ENCODE data around the gene FLNB. TPM values are rescaled to one million over a fixed set of nuclear protein-coding genes. Genes with fewer than 3 reads are reported as not detected.

FLNB gene
- total RNA-seq, 2 experiments from 2014 or later, result 39.7 to 42.1 TPM

DNA sequence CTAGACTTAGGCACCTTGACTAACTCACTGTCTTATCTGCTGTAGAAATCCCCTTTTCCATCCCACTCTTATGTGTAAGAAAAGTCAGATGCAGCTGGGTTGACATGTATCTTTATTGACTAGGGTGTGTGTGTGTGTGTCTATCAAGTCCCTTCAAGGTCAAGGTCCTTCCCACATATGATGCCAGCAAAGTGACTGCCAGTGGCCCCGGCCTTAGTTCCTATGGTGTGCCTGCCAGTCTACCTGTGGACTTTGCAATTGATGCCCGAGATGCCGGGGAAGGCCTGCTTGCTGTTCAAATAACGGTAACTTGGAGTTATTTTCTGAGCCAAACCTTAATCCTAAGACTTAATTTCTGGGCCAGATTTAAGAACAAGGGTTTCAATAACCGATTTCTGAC lies 126.2 kb downstream of the FLNB start:
- TF ChIP-seq, protein P1, sequence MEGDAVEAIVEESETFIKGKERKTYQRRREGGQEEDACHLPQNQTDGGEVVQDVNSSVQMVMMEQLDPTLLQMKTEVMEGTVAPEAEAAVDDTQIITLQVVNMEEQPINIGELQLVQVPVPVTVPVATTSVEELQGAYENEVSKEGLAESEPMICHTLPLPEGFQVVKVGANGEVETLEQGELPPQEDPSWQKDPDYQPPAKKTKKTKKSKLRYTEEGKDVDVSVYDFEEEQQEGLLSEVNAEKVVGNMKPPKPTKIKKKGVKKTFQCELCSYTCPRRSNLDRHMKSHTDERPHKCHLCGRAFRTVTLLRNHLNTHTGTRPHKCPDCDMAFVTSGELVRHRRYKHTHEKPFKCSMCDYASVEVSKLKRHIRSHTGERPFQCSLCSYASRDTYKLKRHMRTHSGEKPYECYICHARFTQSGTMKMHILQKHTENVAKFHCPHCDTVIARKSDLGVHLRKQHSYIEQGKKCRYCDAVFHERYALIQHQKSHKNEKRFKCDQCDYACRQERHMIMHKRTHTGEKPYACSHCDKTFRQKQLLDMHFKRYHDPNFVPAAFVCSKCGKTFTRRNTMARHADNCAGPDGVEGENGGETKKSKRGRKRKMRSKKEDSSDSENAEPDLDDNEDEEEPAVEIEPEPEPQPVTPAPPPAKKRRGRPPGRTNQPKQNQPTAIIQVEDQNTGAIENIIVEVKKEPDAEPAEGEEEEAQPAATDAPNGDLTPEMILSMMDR (IDR thresholded peaks at IDR 0.05), result no peak
- Mint-ChIP-seq H3K27ac (no peak overlapping the region), H3K4me1 (ENCODE audit: low read depth) (no peaks in the 10 kb centered on the region), H3K36me3 (ENCODE audit: low read depth) (peaks cover 97% of the 10 kb centered on the region), H3K27me3 (no peaks in the 10 kb centered on the region), H3K4me3 (no peak overlapping the region), H3K9me3 (no peaks in the 10 kb centered on the region)
- DNase-seq (no peak), ATAC-seq (ENCODE audit: poor library complexity) (no peak)
- H3K4me3 ChIP-seq (ENCODE audit: low read length), result no peak overlapping the region
- no peaks in the 10 kb centered on the region for H3K9me3 ChIP-seq (ENCODE audit: control insufficient read depth in 1 of 2, insufficient read depth in 1 of 2, low read length in 2 of 2)
- H3K36me3 ChIP-seq (ENCODE audit: insufficient read depth, low read length), result peaks cover 61% of the 10 kb centered on the region
- CTCF ChIA-PET, result no interaction called here
- intact Hi-C loops (cut with DNase I, micrococcal nuclease), result no loop called here
- H3K4me1 ChIP-seq (ENCODE audit: insufficient read depth, low read length), result no peaks in the 10 kb centered on the region
- POLR2A ChIA-PET, result no interaction called here
- no peaks in the 10 kb centered on the region for H3K27me3 ChIP-seq (ENCODE audit: control insufficient read depth in 1 of 2, insufficient read depth in 2 of 2, low read length in 2 of 2)
- H3K27ac ChIP-seq (ENCODE audit: low read depth in 1 of 2, low read length in 2 of 2), result no peak overlapping the region

GRCh38 chr3:58135712-58136543 lies 127.7 kb downstream of the FLNB start:
- H3K36me3 ChIP-seq (ENCODE audit: insufficient read depth, low read length), result peaks cover 63% of the 10 kb centered on the region
- Mint-ChIP-seq H3K36me3 (ENCODE audit: low read depth) (peaks cover 94% of the 10 kb centered on the region), H3K27ac (no peak overlapping the region), H3K4me1 (ENCODE audit: low read depth) (no peaks in the 10 kb centered on the region), H3K27me3 (no peaks in the 10 kb centered on the region), H3K9me3 (no peaks in the 10 kb centered on the region), H3K4me3 (no peak overlapping the region)
- H3K4me1 ChIP-seq (ENCODE audit: insufficient read depth, low read length), result no peaks in the 10 kb centered on the region
- H3K9me3 ChIP-seq (ENCODE audit: control insufficient read depth in 1 of 2, insufficient read depth in 1 of 2, low read length in 2 of 2), result no peaks in the 10 kb centered on the region
- CTCF ChIA-PET, result no interaction called here
- no peak overlapping the region for H3K4me3 ChIP-seq (ENCODE audit: low read length)
- no peak for ATAC-seq (ENCODE audit: poor library complexity)
- no peaks in the 10 kb centered on the region for H3K27me3 ChIP-seq (ENCODE audit: control insufficient read depth in 1 of 2, insufficient read depth in 2 of 2, low read length in 2 of 2)
- no peak overlapping the region for H3K27ac ChIP-seq (ENCODE audit: low read depth in 1 of 2, low read length in 2 of 2)
- POLR2A ChIA-PET, result no interaction called here
- DNase-seq, result no peak
- TF ChIP-seq, protein P1 (IDR thresholded peaks at IDR 0.05), result no peak
- intact Hi-C loops (cut with DNase I, micrococcal nuclease), result no loop called here

DNA sequence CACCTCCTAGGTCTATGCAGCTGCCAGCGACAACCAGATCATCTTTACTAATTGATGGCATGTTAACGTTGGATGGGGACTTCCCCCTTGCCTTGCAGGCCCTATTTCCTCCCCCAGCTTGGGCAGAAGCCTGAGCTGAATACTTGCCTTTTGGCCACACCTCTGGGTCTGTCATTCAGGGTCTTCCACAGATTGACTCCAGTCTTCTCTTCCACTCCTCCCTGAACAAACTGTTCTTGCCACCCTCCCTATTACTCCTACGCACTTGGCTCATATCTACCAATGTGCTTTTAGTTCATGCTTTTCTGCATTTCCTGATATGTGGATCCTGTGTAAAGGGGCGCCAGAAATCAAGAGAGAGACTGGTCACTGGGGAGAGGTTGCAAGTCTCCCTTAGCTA lies 129.1 kb downstream of the FLNB start:
- CTCF ChIA-PET, result no interaction called here
- H3K36me3 Mint-ChIP-seq (ENCODE audit: low read depth), result peaks cover 93% of the 10 kb centered on the region

More for the DNA sequence above, 129.1 kb downstream of the FLNB start:
- Histone ChIP-seq H3K4me1 (ENCODE audit: insufficient read depth, low read length) (no peaks in the 10 kb centered on the region), H3K4me3 (ENCODE audit: low read length) (no peak overlapping the region), H3K36me3 (ENCODE audit: insufficient read depth, low read length) (peaks cover 75% of the 10 kb centered on the region), H3K27ac (ENCODE audit: low read depth in 1 of 2, low read length in 2 of 2) (no peak overlapping the region), H3K9me3 (ENCODE audit: control insufficient read depth in 1 of 2, insufficient read depth in 1 of 2, low read length in 2 of 2) (no peaks in the 10 kb centered on the region), H3K27me3 (ENCODE audit: control insufficient read depth in 1 of 2, insufficient read depth in 2 of 2, low read length in 2 of 2) (no peaks in the 10 kb centered on the region)
- POLR2A ChIA-PET, result interaction anchor here (1.0 kb wide), 1 partner anchor 51 kb away, joined by 3 read pairs; no protein-coding TSS in a partner anchor
- Mint-ChIP-seq H3K27me3 (no peaks in the 10 kb centered on the region), H3K27ac (no peak overlapping the region), H3K4me3 (no peak overlapping the region), H3K4me1 (ENCODE audit: low read depth) (no peaks in the 10 kb centered on the region), H3K9me3 (no peaks in the 10 kb centered on the region)
- ATAC-seq (ENCODE audit: poor library complexity) (no peak), DNase-seq (no peak)
- intact Hi-C loops (cut with DNase I, micrococcal nuclease), result no loop called here
- TF ChIP-seq, protein P1 (IDR thresholded peaks at IDR 0.05), result no peak
